ENCODE measurements around the gene ADORA2A.
A peak's percentile ranks its signal among the peaks of the same experiment; 100 is the strongest.

The ADORA2A gene

DNA sequence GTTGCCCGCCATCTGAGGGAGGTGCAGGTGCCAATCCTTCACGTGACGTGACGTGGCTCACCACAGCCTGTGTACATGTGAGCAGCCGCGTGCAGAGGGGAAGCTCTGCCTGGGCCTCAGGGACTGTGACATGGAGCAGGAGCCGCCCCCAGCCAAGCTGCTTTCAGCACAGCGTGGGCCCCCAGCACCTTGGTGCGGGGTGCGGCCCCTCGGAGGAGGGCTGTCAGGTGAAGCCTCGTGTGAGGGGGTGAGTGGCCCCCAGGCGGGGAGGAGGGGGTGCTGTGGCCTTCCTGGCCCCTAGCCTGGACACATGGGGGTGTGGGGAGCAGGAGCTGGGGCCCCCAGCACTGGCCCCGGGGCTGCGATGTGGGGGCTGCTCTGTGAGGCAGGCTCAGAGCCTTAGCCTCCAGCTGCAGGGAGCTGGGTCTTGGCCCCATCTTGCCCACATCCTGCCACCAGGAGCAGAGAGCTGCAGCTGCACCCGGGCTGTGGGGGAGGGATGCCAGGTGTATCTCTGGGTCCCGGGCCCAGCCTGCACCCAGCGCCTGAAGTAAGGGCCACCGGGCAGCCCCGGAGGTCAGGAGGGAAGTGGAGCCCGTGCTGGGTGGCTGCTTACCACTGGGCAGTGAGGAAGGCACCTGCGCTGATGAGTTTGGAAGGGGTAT lies at the start of gene ADORA2A:
TSS of gene ADORA2A (plus strand) at position 100 of the 665 bp plus-strand sequence. CDS start 5,806 bp downstream, outside the sequence.
- peak; percentile 83 for DNase-seq (ENCODE audit: low read depth)

DNA sequence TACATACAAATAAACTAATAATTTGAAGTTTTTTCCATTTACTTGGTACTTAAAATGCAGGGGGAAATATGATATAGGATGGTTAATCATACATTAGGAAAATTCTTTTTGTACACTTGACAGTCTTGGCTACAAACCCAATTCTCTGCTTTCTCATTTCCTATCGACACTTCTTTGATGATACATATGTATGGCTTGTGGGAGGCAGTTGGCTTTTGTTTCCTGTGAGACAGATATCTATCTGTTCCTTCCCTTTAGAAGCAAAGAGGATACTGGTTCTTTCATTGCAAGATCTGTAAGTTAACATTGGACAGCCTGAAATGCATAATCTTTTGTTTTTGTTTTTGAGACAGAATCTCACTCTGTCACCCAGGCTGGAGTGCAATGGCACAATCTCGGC lies 47.9 kb upstream of the ADORA2A start:
- DNase-seq (ENCODE audit: low read depth): no peak

DNA sequence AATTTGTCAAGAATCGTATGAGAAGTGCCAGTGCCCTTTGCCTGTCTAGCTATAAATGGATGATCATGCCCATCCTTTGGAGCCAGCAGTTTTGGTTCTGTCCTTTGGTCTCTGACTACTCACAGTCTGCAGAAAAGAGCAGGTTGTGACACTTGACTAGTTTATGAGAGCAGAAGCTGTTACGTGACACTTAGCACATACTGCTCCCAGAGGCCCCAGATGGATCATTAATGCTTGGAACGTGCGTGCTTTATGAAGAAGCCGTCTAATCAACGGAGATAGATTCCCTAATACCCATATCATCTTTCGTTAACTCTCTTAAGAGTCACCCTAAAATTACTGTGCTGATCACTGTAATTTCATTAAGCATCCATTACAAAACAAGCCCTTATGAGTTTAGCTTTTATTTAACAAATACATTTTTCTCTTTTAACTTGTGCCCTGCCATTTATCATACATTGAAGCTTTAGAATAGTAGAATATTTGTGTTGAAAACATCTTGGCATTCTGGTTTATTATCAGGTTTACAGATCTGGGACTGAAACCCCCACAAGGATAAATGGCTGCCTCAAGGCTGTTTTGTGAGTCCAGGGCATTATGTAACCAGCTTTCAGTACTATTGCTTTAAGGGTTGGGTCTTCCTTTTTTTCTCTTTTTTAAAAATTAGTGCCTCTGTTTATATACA lies 47.0 kb upstream of the ADORA2A start:
- DNase-seq (ENCODE audit: low read depth): no peak

DNA sequence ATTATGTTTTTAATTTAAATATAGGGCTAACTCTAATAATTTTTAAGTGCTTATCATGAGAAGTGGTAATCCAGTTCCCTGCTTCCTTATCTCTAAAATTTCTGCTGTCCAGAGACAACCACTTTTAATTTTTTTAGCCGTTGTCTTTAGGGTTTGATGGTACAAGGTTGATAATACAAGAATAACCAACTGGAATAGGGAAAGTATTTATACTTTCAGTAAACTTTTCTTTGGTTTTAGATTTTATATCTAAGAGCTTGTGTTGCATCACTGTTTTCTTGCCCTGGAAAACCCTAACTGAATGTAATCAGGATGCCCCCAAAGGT lies 46.5 kb upstream of the ADORA2A start:
- DNase-seq (ENCODE audit: low read depth): no peak

DNA sequence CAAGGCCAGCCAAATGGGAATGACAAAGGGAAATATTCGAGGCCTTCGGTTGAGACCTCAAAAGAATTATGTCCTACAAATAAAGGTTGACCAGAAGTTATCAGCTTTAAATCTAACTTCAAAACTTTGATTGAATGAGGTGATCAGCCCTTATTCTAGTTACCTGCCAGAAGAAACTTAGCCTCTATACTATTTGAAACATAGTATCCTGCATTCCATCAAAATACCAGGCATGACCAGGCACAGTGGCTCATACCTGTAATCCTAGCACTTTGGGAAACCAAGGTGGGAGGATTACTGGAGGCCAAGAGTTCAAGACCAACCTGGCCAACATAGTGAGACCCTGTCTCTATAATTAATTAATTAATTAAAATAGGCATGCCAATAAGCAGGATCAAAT lies 44.3 kb upstream of the ADORA2A start:
- no peak for DNase-seq (ENCODE audit: low read depth)

DNA sequence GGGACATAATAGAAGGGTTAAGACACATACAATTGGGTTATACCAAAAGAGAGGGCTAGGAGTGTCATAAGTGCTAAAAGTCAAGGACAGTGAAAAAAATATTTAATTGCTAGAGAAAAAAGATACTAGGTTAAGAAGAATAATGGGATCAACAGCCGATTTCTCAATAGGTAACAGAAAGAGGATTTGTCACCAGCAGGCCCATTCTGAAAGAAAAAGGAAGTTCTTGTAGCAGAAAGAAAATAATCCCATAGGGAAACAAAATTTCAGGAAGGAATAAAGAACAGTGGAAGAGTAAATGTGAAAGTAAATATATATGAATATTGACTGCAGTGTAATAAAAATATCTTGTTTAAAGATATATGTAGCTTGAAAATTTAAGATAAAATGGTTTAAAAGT lies 43.3 kb upstream of the ADORA2A start:
- no peak for DNase-seq (ENCODE audit: low read depth)

DNA sequence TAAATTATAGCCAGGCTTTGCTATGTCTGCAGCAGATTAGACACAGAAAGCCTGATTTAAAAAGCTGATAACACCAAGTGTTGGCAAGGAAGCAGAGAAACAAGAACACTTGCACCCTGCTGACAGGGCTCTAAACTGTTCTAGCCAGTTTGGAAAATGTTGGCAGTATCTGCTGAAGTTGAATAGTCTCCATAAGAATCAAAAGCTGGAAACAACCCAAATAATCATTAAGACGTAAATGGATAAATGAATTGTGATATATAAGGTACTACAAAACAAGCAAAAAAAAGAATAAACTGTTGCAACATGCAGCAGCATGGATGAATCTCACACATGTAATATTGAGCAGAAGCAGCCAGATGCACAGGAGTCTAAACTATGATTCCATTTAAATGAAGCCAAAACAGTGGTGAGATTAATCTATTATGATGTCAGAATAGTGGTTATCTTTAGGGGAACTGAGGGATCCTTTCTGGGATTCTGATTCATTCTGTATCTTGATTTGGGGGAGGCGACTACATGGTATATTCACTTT lies 40.4 kb upstream of the ADORA2A start:
- DNase-seq (ENCODE audit: low read depth): no peak

DNA sequence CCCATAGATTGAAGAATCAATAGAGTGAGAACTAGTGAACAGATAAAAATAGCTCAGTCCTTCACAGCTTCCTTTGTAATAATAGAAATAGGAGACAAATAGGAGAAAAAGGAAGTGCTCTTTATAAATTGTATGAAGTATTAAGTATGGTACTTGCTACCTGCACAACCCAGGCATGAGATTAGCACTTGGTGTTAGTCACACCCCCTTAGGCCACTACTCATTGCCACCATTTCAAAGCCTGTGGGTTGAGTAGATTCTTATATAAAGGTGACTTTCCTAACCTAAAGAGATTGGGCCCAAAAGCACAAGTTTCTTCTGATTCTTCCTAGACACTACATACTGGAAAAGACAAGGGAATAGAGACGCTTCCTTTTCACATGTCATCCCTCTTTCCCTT lies 37.7 kb upstream of the ADORA2A start:
- no peak for DNase-seq (ENCODE audit: low read depth)

DNA sequence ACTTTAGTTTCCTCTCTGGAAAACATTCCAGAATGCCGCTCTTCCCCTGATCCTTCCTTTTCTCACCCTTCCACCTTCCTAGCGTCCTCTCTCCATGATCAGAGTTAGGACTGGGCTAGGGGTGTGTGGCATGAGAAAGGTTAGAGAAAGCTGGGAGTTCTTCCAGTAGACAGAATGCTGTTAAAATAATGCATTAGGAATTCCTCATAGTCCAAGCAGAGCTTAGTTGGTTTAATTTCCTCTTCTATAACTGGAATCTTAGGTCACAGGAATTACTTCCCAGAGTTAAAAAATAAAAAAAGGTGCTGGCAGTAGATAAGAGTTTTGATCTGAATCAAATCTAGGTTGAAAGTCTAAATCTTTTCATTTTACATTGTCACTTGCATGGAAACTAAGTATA lies 37.2 kb upstream of the ADORA2A start:
- no peak for DNase-seq (ENCODE audit: low read depth)

DNA sequence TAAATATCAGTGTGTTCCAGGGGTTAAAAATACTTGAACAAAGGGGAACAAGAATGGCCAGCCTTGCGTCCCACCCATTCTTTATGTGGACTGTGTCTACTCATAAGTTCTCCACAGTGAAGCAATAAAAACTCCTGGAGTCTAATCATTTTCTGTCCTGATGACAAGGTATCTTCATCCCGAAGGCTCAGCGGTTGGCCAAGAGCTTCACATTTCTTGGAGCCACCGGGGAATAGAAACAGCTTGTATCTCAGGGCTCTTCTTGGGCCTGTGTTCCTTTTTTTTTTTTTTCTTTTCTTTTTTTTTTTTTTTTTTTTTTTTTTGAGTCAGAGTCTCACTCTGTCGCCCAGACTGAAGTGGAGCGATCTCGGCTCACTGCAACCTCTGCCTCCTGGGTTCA lies 36.8 kb upstream of the ADORA2A start:
- no peak for DNase-seq (ENCODE audit: low read depth)

DNA sequence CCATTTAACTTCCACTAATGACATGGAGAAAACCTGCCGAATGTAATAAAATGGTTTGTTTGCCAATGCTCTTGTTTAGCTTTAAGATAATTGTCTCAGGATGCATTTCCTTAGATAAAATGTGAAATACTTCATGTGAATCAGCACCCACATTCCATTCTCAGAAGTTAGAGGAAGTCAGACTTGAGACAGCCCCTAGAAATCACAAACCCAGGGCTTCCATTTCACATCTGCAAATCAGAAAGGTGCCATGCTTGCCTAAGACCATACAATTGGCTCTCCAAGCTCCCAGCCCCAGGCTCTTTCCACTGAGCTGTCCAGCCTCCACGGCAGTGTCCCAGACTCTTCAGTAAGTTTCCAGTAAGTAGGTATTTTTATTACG lies 35.6 kb upstream of the ADORA2A start:
- DNase-seq (ENCODE audit: low read depth): no peak

DNA sequence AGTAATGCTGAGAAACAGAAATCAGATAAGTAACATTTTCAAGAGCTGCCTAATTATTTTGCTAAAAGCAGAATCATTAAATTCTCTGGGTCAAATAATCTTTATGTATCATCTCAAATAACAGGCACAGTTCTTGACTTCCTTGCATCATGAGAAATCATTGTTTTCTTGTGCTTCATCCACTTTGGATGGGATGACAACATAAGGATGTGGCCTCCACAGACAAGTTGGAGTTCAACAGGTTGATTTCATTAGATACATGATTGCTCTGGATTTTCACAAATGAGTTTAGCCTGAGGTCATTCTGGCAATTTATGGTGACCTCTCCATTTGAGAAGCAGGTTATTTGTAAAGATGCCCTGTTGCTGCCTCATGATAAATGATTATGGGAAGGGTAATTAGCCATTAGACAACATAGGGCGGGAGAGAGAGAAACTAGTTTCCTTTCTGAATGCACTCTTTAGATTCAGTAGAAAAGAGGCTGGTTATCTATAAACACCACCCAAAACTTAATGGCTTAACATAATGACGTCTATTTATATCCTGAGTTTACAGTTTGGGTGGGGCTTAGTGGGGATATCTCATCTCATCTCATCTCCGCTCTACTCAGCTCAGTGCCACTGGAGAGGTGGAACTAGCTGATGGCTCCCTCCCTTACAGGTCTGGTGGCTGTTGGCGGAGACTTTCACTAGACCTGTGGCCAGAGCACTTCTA lies 35.0 kb upstream of the ADORA2A start:
- DNase-seq (ENCODE audit: low read depth): no peak

DNA sequence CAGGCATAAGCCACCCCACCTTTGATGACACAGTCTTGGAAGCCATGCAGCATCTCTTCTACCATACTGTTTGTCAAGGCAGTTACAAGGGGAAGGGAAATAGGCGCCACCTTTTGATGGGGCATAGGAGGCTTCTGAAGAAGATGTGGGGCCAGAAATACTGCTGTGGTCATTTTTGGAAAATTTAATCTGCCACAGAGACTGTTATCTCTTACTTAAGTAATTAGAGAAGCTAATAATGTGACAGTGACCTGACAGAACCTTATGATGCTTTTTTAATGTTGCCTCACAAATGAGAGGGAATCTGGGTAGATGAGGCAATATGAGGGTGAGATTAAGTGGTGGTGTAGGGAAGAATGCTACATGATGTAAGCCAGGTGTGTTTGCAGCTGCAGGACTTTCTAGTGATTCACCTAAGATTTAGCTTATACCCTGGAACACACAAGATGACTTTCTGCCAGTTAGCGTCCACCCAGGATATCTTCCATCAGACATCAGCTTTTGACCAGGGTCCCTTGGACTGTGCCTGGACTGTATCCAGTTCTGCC lies 34.3 kb upstream of the ADORA2A start:
- DNase-seq (ENCODE audit: low read depth): no peak

DNA sequence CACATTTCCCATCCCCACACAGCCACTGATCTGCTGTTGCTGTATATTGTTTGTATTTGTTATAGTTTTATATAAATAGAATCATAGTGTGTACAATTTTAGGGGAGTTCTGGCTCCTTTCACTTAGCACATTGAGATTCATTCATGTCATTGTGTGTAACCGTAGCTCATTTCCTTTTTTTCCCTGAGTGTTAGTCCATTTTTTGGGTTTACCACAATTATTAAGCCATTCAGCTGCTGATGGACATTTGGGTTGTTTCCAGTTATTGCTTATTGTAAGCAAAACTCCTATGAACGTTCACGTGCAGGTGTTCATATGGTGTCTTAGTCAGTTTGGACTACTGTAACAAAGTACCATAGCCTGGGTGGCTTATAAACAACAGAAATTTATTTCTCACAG lies 33.6 kb upstream of the ADORA2A start:
- DNase-seq (ENCODE audit: low read depth): no peak

DNA sequence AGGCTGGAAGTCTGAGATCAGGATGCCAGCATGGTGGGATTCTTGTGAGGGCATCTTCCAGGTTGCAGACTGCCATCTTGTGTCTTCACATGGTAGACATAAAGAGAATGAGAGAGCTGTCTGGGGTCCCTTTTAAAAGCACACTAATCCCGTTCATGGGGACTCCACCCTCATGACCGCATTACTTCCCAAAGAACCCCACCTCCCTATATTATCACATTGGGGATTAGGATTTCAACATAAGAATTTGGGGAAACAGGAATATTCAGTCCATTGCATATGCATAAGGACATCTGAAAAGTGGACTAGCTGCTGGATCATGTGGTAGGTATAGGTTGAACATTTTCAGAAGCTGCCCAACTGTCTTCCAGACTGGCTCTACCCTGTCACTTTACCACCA lies 33.1 kb upstream of the ADORA2A start:
- no peak for DNase-seq (ENCODE audit: low read depth)

DNA sequence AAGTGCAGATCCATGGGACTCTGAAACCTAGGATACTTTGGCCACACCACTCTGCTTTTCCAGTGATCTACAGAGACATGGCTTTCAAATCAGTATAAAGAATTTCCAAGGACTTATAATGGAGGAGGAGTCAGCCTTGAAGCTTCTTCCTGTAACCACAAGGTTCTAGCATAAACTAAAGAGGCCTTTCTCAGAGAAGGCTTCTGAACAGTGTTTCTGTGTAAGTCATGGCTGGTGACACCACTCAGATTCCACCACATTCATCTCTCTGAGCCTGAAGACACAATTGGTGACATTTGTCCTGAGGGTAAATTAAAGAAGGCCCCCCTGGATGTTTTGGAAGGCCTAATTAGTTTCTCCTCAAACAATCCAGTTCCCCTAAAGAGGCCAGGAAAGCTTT lies 29.0 kb upstream of the ADORA2A start:
- DNase-seq (ENCODE audit: low read depth): no peak

DNA sequence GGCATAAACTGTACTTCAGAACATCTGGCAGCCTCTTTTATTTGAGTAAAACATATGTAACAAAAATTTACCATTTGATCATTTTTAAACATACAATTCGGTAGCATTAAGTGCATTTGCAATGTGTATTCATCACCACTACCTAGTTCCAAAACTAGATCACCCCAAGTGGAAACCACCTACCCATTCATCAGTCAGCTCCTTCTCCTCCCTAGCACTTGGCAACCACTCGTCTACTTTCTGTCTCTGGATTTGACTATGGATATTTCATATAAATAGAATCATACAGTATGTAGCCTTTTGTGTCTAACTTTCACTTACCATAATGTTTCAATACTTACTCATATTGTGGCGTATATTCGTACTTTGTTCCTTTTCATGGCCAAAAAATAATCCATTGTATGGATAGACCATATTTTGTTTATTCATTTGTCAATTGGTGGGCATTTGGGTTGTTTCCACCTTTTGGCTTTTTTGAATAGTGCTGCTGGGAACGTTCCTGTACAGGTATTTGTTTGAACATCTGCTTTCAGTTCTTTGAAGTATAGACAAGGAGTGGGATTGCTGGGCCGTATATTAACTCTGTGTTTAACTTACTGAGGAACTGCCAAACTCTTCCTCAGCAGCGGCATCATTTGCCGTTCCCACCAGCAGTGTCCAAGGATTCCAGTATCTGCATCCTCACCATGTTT lies 27.2 kb upstream of the ADORA2A start:
- no peak for DNase-seq (ENCODE audit: low read depth)

DNA sequence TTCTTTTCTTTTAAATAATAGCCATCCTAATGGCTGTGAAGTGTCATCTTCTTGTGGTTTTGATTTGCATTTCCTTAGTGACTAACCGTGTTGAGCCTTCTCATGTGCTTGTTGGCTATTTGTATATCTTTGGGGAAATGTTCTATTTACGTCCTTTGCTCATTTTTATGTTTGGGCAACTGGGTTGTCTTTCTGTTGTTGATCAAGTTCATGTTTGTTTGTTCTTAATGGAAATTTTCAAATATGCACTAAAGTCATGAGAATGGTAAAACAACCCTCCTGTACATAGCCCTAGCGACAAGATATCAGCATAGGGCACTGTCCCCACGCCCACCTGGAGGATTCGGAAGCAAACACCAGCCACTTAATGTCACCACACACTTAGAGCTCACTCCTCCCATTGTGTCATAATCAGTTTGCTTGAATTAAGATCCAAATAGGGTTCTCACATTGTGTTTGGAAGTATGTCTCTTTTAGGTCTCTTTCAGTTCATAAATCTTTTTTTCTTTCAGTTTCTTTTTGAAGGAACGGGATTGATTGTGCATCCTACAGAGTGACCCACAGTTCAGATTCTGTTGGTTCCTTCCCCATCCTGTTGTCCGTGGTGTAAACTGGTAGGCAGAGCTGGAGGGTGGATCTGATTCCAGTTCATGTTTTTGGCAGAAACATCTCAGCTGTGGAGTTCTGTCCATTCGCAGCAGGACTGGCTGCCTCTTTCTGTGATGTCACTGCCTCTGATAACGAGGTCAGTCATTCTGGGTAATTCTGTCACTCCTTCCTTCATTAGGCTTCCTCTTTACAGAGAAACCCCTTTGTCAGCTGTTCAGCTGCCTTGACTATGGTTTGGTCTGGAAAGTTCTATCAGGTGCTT lies 26.4 kb upstream of the ADORA2A start:
- no peak for DNase-seq (ENCODE audit: low read depth)

DNA sequence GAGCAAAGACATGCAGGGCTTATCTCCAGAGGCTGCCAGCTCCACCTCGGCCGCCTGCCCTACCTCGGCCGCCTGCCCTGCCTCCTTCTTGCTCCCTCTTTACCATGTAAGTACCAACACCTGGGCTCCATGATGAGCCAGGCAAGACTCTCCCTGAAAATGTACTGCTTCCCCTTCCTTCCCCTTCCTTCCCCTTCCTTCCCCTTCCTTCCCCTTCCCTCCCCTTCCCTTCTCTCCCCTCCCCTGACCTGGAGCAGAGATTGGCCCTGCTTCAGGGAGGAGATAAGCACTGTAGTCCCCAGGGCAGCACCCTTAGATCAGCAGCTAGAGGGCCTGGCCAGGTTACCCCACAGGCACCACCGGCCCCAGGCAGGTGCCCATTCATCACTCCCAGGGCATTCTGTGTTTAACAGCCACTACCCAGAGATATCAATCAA lies 25.4 kb upstream of the ADORA2A start:
- DNase-seq (ENCODE audit: low read depth): no peak

DNA sequence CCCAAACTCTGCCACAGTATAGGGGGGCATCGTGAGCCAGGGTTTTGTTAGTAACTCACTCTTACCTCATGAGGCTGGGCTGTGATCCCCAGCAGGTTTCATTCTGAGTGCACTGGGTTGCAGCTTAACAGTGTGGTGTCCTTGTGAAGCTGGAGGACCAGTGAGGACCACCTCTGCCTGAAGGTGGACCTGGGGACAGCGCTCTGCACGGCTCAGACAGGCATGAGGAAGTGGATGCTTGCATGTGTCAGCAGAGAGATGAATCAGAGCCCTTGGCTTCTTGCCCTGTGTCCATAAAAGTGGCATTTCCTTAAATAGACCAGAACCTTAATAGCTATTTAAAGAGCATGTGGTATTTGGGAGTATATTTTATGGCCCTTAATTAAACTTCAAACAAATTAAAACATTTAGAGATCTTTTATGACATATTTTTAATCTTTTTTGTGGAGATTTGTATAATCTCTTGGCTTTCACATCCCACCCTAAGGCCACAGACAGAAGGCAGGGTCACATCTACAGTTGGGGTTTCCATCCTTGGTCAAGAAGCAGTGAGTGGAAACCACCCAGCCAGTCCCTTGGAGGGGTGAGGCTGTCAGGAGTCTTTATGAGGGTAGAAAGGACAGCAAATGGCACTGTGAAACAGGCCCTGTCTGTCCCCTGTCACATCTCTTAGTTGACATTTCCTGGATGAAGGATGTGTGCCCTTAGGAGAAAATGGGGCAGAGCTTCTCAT lies 24.8 kb upstream of the ADORA2A start:
- DNase-seq (ENCODE audit: low read depth): no peak

DNA sequence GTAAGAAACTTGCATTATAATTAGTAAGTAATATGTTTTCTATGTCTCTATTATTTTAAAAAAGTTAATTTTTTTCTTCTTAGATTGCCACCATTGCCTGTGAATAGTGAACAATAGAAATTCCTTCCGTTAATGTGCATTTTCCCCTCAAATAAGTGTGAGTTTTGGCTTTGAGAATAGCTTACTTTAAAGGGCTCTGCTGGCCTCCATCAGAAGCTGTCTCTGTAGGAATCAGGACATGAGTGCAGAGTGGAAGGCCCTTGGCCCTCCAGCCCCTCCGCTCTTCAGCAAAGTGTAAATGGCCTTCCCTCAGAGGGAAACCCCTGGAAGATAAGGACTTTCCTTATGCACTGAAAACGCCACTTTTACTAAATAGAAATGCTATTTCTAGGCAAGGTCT lies 24.1 kb upstream of the ADORA2A start:
- no peak for DNase-seq (ENCODE audit: low read depth)

Measured in stimulated activated CD4-positive, alpha-beta T cell treated with anti-CD3 and anti-CD28 coated beads, Interleukin-2, amount 100 ng/mL, for 4 hours (primary cell).